NCI-H146 treated with DMSO at 0.1 percent for 48 hours (cell line): ENCODE data around the gene KRTAP5-1.

Experiments
- DNase-seq: peaks from one replicate; lab custom pipeline; 2025; ENCODE audit not compliant: unreplicated experiment; lab: John Stamatoyannopoulos, UW

Gene KRTAP5-1

DNA sequence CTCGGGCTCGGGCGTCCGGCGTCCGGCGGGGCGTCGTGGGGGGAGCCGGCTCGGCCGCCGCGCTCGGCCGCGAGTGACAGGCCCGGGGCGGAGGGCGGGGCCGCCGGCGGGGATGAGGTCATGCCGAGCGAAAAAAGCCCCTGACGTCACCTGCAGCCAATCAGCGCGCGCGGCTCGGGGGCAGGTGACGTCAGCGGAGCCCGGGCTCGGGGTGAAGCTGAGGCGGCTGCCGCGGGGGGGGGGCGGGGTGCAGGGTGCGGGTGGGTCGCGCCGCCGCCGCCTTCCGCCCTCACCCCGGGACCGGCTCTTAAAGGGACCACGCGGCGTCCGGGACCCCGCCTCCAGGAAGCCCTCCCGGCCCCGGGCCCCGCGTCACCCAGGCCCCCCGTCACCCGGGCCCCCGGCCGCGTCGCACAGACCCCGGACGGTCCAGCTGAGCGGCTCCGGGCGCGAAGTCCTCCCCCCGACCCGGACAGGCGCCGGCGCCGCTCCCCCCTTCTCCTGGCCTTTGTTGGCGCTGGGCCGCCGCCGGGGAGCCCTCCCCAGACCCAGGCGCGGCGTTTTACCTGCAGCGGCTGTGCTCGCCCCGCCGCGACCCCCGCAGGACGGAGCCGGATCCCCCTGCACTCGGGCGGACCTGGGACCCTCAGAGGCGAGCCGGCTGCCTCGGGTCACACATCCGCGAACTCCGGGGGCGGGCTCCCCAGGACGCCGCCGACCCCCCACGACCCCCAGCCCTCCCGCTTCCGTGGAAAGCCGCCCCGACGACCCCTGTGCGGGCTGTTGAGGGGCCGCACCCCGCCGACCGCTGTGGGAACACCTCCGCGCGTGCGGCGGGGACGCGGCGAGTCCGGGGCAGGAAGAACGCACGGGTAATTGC is 12.6 kb downstream of the KRTAP5-1 start, which contains the start of gene DUSP8:
Gene DUSP8, minus strand, starts transcription at position 75 of the 880 bp plus-strand sequence. CDS start 6,445 bp downstream, outside the sequence.
- DNase-seq, result peak; percentile 61

DNA sequence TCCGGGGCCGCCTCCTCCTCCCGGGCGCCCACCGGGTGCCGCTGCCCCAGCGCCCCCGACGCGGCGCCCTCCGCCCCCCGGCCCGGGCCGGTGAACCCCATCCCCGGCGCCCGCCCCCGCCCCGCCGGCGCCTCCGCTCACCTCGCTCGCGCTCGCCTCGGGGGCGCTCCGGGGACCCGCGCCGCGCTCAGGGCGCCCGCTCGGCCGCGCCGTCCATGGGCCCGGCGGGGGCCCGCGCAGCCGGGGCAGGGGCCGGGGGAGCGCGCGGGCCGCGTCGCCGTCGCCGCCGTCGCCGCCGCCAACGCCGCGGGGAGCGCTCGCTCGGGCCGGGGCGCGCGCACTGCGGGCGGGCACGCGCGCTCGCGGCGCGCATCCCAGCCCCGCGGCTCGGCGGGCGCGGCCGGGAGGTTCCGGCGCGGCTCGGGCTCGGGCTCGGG is 13.3 kb downstream of the KRTAP5-1 start:
- DNase-seq, result no peak

DNA sequence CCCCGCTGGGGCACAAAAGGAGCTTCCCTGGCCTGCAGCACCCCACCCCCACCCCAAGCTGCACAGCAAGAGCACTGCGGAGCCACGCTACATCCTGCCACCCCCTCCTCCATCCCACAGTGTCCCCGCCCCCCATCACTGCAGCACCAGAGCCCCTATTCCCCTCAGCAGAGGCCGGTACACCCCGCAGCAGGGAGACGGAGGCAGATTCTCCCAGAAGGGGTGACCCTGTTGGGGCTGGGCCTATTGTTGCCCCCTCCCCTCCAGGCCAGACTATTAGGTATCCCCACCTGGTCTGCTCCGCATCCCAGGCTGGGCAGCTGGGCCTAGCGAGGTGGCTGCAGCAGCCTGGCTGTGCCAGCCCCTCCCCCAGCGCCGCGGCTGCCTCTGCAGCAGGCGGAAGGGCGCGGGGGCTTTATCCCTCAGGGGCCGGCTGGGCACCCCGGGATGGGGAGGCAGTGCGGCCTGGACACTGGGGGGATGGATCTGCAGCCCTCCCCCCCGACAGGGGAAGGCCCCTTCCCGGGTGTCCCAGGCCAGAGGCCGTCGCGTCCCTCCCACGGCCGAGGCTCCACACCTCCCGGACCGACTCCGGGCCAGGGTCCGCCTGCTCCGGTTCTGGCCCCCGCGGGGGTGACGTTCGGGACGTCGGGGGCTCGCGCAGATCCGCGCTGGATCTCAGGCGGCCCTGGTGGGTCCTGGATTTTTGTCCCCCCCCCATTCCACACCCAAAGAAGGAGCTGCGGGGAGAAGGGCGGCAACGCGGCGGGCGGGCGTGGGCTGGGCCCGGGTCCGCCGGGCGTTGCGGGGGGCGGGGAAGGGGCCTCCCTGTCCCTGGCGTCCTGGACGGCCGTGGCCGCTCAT is 14.0 kb downstream of the KRTAP5-1 start:
- DNase-seq, result peak; percentile 4

DNA sequence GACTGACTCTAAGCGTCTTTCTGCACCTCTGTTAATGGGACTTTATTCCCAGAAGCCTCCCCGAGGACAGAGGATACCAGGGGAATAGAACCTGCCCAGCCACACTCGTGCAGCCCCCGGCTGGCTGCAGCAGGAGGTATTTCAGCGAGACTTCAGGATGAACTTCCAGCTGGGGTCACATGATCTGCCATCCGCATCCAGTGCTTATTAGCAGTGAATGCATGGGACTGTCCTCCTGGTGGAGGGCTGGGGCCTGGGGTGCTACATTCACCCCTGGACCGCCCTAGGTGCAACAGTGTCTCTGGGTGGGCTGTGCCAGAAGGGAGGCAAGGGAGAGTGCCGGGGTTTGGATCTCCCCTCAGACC is 14.6 kb downstream of the KRTAP5-1 start:
- no peak for DNase-seq

DNA sequence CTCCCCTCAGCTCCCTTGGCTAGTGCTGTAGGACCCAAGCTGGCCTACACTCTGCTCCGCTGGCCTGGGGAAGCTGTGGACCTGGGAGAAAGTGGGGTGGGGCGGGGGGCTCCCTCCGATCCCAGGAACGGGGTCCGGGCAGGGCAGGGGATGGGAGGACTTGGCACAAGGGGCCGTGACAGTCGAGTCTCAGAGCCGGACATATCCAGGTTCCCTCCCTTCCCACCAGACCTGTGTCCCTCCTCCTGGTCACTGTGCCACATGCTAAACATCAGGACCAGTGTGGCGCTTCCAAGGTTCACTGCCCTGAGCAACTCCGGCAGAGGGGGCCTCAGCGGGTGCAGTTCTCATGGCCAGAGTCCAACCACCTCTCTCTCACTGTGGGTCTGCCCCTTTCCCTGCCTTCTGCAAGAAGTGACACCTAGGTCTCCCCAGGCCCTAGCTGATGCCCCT is 15.1 kb downstream of the KRTAP5-1 start:
- no peak for DNase-seq

DNA sequence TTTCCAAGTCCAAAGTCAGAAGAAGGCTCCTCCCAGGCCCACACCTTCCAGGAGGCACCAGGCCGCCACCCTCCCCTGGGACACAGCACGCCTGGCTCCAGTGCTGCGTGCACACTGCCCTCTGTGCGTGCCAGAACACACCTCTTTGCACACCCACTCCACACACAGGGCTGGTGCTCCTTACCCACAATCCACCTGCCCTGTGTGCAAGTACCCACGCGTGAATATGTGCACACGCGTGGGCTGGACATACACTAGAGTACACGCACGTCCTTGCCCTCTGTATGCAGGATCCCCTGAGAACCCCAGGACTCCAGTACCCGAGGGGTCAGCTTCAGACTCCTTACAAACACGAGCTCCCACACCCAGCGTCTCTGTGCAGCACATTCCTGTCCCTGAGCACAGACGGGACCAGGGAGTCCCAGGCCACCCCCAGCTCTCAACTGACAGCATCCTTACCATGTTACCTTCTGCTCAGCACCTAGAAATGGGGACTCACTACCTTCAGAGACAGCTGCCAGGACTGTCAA is 15.8 kb downstream of the KRTAP5-1 start:
- no peak for DNase-seq

DNA sequence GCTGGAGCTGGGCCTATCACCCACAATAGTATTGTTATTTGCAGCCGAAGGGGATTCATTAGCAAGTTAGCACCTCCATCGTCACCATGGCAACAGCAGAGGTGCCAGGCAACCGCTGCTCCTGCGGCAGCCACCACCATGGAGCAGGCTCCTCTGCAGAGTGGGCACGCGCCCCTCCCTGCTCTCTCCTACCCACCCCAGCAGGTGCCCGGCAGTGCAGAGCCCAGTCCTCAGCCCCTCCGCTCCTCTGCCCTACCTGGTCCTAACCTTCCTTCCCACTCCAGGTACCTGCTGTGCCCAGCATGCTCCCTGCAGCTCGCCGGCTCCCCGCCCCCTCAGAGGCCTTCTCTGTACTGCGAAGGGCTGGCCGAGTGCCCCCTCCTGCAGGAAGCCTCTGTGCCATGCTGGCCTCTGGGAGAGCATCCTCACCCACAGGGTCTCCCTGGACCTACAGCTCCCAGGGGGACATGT is 16.6 kb downstream of the KRTAP5-1 start:
- DNase-seq, result no peak

DNA sequence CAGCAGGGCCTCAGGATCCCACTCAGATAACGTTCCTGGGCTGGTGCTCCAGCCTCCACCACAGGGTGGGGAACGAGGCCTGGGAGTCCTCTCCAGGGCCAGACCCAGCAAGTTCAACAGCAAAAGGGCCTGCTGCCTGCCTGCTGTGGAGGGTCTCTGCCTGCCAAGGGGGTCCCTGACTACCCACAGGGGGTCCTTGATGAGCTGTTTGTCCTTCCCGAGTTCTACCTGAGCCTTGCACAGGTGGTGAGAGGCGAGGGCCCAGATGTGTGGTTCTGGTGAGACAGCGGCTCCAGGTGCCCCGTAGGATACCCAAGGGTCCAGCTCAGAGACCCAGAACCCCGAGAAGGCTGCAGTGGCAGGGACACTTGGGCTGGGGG is 17.4 kb downstream of the KRTAP5-1 start:
- no peak for DNase-seq

DNA sequence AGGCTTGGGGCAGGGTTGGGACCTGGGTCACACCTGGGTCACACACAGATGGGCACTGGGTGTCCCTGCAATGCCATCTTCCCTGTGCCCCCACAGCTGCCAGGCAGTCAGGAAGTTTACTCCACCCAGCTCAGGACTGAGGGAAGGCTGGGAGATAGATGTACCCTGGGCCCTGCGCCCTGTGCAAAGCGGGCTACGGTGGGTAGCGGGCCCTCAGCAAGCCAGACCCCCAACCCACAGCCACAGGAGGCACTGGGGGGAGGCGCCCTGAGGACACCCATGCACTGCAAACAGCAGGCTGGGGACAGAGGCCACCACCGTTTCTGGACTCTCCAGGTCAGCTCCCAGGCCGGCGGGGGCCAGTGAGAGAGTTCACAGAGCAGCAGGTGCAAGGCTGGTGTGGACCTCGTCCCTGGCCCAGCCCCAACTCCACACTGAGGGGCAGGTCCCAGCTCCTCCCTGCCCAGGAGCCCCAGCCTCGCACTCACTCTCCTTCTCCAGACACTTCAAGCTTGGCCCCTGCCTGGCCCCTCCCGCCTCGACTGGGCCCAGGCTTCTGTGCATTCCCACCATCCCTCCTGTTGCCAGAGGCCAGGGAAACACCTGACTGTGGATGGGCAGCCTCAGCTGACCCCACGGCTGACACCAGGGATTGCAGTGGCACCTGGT is 17.9 kb downstream of the KRTAP5-1 start:
- no peak for DNase-seq

DNA sequence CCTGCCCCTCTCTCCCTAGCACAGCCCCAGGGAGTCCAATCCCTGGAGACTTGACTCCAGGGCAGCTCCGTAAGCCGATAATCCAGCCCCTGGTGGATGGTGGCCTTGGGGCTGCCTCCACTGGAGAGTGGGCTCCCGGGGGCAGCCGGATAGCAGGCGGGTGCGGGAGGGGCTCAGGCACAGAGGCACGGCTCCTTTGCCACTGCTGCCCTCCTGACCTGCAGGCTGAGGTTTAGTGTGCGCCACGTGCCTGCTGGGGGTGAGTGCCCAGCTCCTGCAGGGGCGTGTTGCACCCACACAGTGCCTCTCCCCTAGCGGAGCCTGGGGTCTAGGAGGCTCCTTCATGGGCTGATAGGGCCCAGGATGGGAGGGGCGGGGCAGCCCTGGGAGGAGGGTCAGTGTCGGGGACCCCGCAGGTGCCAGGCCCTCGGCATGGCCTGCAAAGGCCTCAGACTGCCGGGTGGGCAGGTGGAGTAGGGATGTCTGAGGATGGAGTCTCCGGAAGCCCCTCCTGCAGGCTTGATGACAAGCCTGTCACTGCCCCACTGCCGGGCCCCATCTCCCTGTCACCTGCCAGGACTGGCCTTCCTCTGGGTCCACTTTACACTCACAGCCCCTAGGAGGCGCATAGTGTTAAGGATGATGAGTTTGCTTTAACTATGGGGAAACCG is 18.6 kb downstream of the KRTAP5-1 start:
- DNase-seq, result no peak

DNA sequence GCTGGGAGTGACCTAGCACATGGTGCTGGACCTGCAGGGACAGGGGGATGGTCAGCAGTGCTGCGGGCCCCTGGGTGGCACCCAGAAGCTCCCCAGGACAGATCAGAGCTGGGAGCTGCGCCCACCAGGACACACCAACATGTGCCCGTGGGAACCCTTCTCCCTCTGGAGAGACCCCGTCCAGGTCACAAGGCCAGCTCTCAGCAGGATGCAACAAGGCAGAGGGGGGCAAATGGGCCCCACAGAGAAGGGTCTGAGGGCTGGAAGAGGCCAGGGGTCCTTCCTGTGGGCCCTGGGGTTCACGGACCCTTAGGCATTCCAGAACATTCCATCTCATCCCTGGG is 19.2 kb downstream of the KRTAP5-1 start:
- DNase-seq, result no peak

DNA sequence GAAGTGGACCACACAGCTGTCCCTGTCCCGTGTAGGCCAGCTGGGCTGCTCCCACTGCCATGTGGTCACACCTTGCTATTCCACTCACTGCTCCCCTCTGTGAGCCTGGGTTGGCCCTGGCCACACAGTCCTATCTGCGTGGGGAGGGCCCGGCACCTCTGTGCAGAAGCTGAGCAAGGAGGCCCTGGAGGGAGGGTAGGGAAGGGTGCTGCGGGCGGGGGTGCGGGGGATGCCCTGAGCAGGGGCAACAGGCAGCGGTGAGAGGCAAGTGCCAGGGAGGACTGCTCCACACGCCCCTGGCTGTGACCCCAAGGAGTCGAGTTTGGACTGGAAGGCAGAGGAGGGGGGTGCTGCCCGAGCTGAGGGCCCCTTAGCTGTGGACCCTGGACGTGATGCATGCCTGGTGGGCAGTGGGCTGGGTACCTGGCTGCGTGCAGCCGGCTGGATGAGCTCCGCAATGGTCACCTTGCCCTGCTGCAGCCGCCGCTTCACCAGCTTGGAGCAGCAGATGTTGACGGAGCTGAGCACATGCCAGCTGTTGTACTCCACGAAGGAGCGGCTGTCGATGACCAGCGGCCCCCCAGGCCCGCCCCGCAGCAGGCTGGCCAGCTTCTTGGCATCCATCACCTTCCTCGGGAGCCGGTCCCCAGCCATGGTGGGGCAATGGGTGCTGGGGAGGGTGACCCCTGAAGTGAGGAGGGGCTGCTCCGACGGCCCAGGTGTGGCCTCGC is 19.7 kb downstream of the KRTAP5-1 start:
- DNase-seq, result no peak

DNA sequence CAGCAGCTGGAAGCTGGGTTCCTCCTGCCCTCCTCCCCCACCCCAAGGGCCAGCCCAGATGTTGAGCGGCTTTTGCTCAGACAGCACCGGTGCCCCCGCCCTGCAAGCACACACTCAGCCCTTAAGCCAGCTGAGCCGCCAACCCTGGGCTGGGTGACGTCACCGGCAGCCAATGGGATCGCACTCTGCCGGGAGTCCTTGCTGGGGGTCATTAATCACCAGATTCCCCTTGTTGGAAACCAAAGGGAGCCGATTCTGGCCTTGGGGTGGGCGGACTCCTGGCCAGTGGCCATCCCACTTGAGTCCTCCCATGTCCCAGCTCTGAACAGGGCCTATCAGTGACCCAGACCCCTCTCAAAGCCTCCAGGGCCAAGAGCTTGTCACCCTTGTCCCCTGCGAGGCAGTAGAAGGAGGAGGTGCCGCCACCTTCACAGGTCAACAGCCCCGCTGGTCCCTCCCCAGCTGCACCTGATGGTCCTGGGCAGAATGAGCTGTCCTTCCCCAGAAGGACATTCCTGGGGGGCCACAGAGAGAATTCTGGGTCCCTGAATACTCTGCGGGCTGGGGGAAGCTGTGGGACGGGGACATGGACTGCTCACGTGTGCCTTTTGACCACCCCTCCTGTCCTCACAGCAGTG is 20.4 kb downstream of the KRTAP5-1 start:
- DNase-seq, result no peak

DNA sequence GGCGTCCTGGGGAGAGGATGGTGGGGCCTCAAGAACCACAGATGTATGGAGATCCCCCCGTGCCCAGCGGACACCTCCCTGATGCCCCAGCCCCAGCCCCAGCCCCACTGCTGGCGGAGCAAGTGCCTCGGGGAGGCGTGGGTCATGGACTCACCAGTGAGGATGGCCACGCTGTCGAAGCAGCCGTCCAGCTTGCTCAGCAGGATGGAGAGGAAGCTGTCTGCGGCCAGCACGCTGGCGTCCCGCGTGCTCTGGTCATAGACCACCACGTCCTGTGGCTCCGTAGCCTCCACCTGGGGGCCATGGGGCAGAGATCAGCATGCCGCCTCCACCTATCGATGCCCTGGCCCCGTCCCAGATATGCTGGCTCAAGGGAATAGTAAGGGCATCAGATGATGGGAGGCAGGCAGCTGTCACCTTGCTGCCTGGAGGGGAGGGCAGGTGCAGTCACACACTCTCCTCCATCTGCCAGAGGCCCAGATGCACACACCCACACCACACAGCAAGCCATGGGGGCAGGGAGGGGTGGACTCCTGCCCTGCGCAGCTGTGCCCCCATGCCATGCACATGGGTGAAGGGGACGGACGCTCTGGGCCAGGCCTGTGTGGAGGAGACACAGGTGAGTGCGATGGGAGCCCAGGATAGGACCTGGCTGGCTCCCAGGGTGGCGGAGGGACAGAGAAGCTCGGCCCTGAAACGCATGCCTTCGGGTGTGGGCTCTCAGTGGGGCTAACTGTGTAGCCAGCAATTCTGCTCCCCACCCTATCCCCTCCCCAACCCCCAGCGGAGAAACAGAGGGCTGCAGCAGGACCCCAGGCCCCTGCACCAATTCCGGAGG is 21.2 kb downstream of the KRTAP5-1 start:
- DNase-seq, result no peak

DNA sequence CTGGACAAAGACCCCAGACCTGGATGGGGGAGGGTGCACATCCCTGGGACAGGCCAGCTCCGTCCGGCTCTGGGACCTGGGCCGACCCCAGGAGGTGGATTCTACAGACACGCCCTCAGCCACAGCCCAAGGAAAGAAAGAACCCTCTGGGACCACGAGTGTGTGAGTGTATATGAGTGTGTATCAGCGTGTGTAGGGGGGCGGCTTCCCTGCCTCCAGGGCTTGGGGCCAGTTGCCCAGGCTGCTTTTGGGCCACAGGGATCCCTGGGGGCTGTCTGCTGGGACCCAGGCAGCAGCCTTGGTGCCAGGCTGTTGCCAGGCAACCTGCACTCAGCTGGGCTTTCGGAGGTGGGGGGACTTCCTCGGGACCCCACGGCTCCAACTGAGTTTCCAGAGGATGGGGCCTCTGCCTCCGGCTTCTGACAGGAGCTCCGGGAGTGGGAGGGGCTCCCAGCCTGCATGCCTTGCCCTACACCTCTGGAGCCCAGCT is 21.9 kb downstream of the KRTAP5-1 start:
- DNase-seq, result no peak

DNA sequence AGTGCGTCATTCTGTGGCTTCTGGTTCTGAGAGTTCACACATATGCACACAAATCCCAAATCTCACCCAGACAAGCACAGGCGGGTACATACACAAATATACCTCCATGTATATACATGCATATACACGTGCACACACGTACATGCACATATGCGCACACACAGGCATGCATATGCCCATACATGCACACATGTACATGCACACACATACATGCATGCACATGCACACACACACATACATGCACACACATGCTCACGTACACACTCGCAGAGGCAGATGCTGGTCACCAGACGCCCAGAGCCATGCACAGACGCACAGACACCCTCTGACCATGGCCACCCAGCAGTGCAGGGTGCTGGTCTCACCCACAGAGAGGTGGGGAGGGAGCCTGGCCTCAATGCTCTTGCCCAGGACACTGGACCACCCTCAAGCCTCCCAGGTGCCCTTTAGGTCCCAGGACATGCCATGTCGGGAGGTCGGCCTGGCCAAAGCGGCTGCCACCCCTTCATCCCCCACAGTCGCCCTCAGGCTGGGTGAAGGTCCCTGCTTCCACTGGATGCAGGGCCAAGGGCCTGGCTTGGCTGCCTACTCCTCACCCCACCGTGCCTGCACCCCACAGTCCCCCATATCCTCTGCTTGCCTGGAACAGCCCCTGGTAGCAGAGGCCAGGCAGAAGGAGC is 22.5 kb downstream of the KRTAP5-1 start:
- no peak for DNase-seq

DNA sequence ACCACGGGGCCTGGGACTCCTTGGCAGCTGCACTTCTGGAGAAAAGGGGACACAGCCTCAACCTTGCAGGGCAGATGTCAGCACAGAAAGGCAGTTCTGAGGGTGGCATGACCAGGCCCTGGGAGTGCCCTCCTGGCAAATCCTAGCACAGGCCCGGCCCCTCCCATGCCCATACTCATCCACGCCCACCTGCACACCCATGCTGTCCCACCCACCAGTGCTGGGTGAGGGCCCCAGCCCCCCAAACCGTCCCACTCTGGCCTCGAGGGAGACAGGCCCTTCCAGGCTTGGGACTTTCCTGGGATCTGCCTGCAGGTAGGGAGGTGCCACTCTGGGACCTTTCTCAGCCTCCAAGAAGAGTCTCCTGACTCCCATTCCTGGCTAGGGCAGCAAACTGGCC is 23.1 kb downstream of the KRTAP5-1 start:
- DNase-seq, result no peak

DNA sequence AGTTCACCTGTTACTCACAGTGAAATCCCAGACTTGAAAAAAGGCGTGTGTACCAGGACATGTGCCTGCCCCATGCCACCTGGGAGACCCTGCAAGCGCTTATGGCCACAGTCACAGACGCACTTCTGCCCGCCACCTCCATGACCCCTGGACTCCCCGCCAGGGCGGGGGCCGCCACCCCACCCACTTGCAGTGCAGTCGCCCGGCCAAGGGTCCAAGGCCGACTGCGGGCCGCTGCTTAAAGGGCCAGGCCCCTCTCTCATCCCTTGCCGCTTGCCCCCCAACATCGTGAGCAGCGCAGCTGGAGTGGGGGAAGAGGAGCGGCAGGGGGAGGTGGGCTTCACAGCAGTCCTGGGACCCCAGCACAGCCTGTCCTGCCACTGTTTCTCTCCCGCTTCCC is 23.8 kb downstream of the KRTAP5-1 start:
- no peak for DNase-seq
